ENCODE results near the gene NEMP1.
"Not testable (repeated sequence)": the region's sequence is repeated elsewhere in the genome, so short reads cannot be mapped to it uniquely, and the experiment has no call there.

Gene NEMP1

GRCh38 chr12:57078519-57079404 is at the start of gene NEMP1:
TSS of gene NEMP1 (minus strand) at chr12:57078791. CDS start at chr12:57078745, 46 bp downstream.
- DNase-seq (peak; percentile 94 to 98), ATAC-seq (peak; percentile 97)
- H3K27me3 Mint-ChIP-seq, result no peaks in the 10 kb centered on the region
- H3K27ac Mint-ChIP-seq, result peak within 1 kb of the TSS; percentile 99 to 100
- peaks cover 48% of the 10 kb centered on the region for H3K4me1 Mint-ChIP-seq
- H3K9me3 Mint-ChIP-seq, result no peaks in the 10 kb centered on the region
- peak within 1 kb of the TSS; percentile 100 for H3K4me3 Mint-ChIP-seq

- H3K4me1 Mint-ChIP-seq, result peaks cover 28% of the 10 kb centered on the region
- H3K27me3 Mint-ChIP-seq, result peaks cover 19% of the 10 kb centered on the region
- H3K4me3 Mint-ChIP-seq, result peak within 1 kb of the TSS; percentile 86 to 92
- ATAC-seq (peak; percentile 72), DNase-seq (peak; percentile 56 to 71)
- H3K9me3 Mint-ChIP-seq, result peaks cover 12 to 15% of the 10 kb centered on the region in 2 donors
- H3K27ac Mint-ChIP-seq, result peak within 1 kb of the TSS; percentile 59 to 76
Measured at GRCh38 chr12:57127726-57128518, 49.3 kb upstream of the NEMP1 start, which contains the start of gene LRP1. TSS of gene LRP1 (plus strand) at chr12:57128483. CDS start at chr12:57128965, 482 bp downstream.

- peaks cover 19% of the 10 kb centered on the region for H3K27me3 Mint-ChIP-seq
- peak overlapping the region in 1 of 2 donors; percentile 36 for H3K27ac Mint-ChIP-seq
- peaks cover 28% of the 10 kb centered on the region for H3K4me1 Mint-ChIP-seq
- peak overlapping the region; percentile 86 to 92 for H3K4me3 Mint-ChIP-seq
- H3K9me3 Mint-ChIP-seq, result peaks cover 12 to 15% of the 10 kb centered on the region in 2 donors
- ATAC-seq, result peak; percentile 38
- DNase-seq, result peak; percentile 34 to 48
Measured at GRCh38 chr12:57127101-57127725, 48.6 kb upstream of the NEMP1 start.

- H3K27ac Mint-ChIP-seq, result no peak overlapping the region
- peaks cover 28% of the 10 kb centered on the region for H3K4me1 Mint-ChIP-seq
- H3K9me3 Mint-ChIP-seq, result peaks cover 12 to 15% of the 10 kb centered on the region in 2 donors
- ATAC-seq (no peak), DNase-seq (no peak)
- H3K4me3 Mint-ChIP-seq, result peak overlapping the region in 1 of 2 donors; percentile 14
- peaks cover 19% of the 10 kb centered on the region for H3K27me3 Mint-ChIP-seq
Measured at GRCh38 chr12:57126561-57126960, 48.0 kb upstream of the NEMP1 start.

GRCh38 chr12:57126061-57126460 is 47.5 kb upstream of the NEMP1 start:
- no peak overlapping the region for H3K4me3 Mint-ChIP-seq
- H3K9me3 Mint-ChIP-seq, result peaks cover 12 to 15% of the 10 kb centered on the region in 2 donors
- H3K4me1 Mint-ChIP-seq, result peaks cover 23% of the 10 kb centered on the region
- DNase-seq (no peak), ATAC-seq (no peak)
- H3K27ac Mint-ChIP-seq, result no peak overlapping the region
- peaks cover 19% of the 10 kb centered on the region for H3K27me3 Mint-ChIP-seq

- H3K27ac Mint-ChIP-seq, result no peak overlapping the region
- no peak overlapping the region for H3K4me3 Mint-ChIP-seq
- DNase-seq, result peak; percentile 73 to 74
Measured at GRCh38 chr12:57124261-57124877, 45.8 kb upstream of the NEMP1 start.

GRCh38 chr12:57123813-57124212 is 45.2 kb upstream of the NEMP1 start:
- Mint-ChIP-seq H3K4me1 (peaks cover 25% of the 10 kb centered on the region), H3K27ac (no peak overlapping the region), H3K9me3 (peaks cover 12 to 15% of the 10 kb centered on the region in 2 donors), H3K27me3 (peaks cover 9% of the 10 kb centered on the region), H3K4me3 (no peak overlapping the region)
- ATAC-seq (no peak), DNase-seq (no peak)

More at GRCh38 chr12:57124261-57124877, 45.8 kb upstream of the NEMP1 start:
- Mint-ChIP-seq H3K4me1 (peaks cover 20% of the 10 kb centered on the region), H3K9me3 (peaks cover 12 to 15% of the 10 kb centered on the region in 2 donors), H3K27me3 (peaks cover 9% of the 10 kb centered on the region)
- peak; percentile 68 for ATAC-seq

- DNase-seq, H3K27me3 Mint-ChIP-seq, H3K4me3 Mint-ChIP-seq, ATAC-seq, H3K27ac Mint-ChIP-seq: not testable (repeated sequence)
- peaks cover 12 to 15% of the 10 kb centered on the region in 2 donors for H3K9me3 Mint-ChIP-seq
- H3K4me1 Mint-ChIP-seq, result peaks cover 18% of the 10 kb centered on the region
Measured at GRCh38 chr12:57120718-57121117, 42.1 kb upstream of the NEMP1 start.

- DNase-seq (no peak), ATAC-seq (no peak)
- Mint-ChIP-seq H3K27me3 (no peaks in the 10 kb centered on the region), H3K27ac (no peak overlapping the region), H3K4me1 (peaks cover 17% of the 10 kb centered on the region), H3K4me3 (no peak overlapping the region), H3K9me3 (peaks cover 12 to 13% of the 10 kb centered on the region in 2 donors)
Measured at GRCh38 chr12:57119294-57120085, 40.9 kb upstream of the NEMP1 start.

GRCh38 chr12:57118711-57119271 is 40.2 kb upstream of the NEMP1 start:
- H3K4me1 Mint-ChIP-seq, result peaks cover 13% of the 10 kb centered on the region
- DNase-seq (no peak), ATAC-seq (no peak)
- H3K9me3 Mint-ChIP-seq, result peaks cover 5 to 6% of the 10 kb centered on the region in 2 donors
- H3K27me3 Mint-ChIP-seq, result no peaks in the 10 kb centered on the region
- H3K4me3 Mint-ChIP-seq, result no peak overlapping the region
- H3K27ac Mint-ChIP-seq, result no peak overlapping the region

GRCh38 chr12:57116580-57117281 is 38.1 kb upstream of the NEMP1 start:
- no peak overlapping the region for H3K4me3 Mint-ChIP-seq
- no peak overlapping the region for H3K27ac Mint-ChIP-seq
- ATAC-seq (no peak), DNase-seq (no peak)
- no peaks in the 10 kb centered on the region for H3K9me3 Mint-ChIP-seq
- no peaks in the 10 kb centered on the region for H3K27me3 Mint-ChIP-seq
- peaks cover 27% of the 10 kb centered on the region for H3K4me1 Mint-ChIP-seq

GRCh38 chr12:57112492-57113294 is 34.1 kb upstream of the NEMP1 start:
- H3K27ac Mint-ChIP-seq, result peak overlapping the region; percentile 85 to 95
- H3K27me3 Mint-ChIP-seq, result no peaks in the 10 kb centered on the region
- peak overlapping the region; percentile 85 to 92 for H3K4me3 Mint-ChIP-seq
- no peak for DNase-seq
- no peaks in the 10 kb centered on the region for H3K9me3 Mint-ChIP-seq
- H3K4me1 Mint-ChIP-seq, result peaks cover 40% of the 10 kb centered on the region
- no peak for ATAC-seq

Measured in stimulated activated naive CD8-positive, alpha-beta T cell treated with anti-CD3 and anti-CD28 coated beads, Interleukin-15, amount 100 ng/mL, for 72 hours (primary cell).